HEK293T (cell line): ENCODE results near the gene GRIA4.

Experiments
- ELF4 ChIP-seq: fragments of 450-650 bp; IDR thresholded peaks from 2 replicates; pipeline ENCODE4 v1.6.1; 2017; ENCODE audit warnings: antibody characterized with exemption
- SP1 ChIP-seq: fragments of 450-650 bp; IDR thresholded peaks from 2 replicates; pipeline ENCODE4 v1.6.1; 2017
- SUZ12 ChIP-seq: fragments of 450-650 bp; IDR thresholded peaks from 2 replicates; pipeline ENCODE4 v1.6.1; 2016; ENCODE audit warnings: mild to moderate bottlenecking

DNA sequence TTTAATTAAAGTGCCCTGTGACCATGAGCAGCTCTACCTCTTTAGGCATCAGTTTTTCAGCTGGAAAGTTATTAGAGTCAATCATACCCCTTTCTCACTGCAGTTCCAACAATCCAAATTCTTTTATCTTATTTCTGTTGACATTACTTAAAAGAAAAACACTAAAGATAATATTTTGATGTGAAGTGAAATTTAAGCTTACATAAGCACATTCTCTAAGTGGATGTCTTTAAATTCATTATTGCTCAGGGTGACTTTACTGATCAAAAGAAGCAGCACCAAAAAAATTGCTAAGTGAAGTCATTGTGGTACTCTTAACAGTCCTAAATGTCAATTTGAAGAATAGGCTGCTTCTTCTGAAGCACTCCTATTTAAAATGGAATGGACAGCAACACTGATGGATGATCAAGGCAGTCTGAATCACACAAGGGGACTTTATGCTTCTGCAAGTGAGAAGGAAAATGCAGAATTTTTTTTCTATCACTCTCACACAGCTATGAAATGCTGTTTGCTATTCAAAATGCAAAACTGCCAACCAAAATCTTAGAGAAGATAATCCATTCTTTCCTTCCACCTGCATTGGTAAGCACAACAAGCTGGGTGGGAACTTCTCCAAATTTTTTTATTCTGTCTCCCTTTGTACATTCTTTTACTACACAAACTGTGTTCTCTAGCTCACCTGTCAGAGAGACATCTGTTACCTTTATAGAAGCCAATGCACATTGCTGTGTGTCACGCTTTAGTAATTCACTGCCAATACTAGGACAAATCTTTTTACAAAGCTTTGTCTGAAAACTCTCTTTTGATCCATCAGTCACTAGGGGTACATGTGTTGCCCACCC, 179.9 kb downstream of the GRIA4 start:
- no peak for TF ChIP-seq SP1
- no peak for TF ChIP-seq SUZ12
- no peak for TF ChIP-seq ELF4
